SK-N-MC (cell line): ENCODE measurements around the gene PABPN1.

Experiments used
- DNase-seq: peaks from one replicate; pipeline ENCODE4 v3.0.0-alpha.2; 2011; ENCODE audit warnings: low read depth, low spot score
- H3K27ac ChIP-seq: fragments of 200-600 bp; sonication (generic); 2 replicates; pipeline ENCODE4 v1.5.1; 2016; ENCODE audit warnings: mixed run types
- H3K36me3 ChIP-seq: fragments of 200-600 bp; sonication (generic); 2 replicates; pipeline ENCODE4 v1.6.1; 2017; ENCODE audit warnings: antibody characterized with exemption, low read length, mixed read lengths; ENCODE audit not compliant: insufficient read depth
- H3K4me3 ChIP-seq: fragments of 200-600 bp; sonication (generic); 2 replicates; pipeline ENCODE4 v1.5.1; 2016
- H3K9ac ChIP-seq: fragments of 200-600 bp; sonication (generic); 2 replicates; pipeline ENCODE4 v1.8.0; 2017; ENCODE audit warnings: mixed run types, mixed read lengths; ENCODE audit not compliant: insufficient read length
- H3K9me3 ChIP-seq: fragments of 200-600 bp; sonication (generic); 2 replicates; pipeline ENCODE4 v1.6.1; 2017; ENCODE audit warnings: low read depth, mild to moderate bottlenecking, antibody characterized with exemption, low read length, moderate library complexity, mixed read lengths
- EZH2 ChIP-seq: fragments of 200-600 bp; sonication (generic); IDR thresholded peaks from one replicate; pipeline ENCODE4 v1.6.1; 2017; ENCODE audit warnings: antibody characterized with exemption
- FOXP2 ChIP-seq: optimal IDR thresholded peaks from 2 replicates; pipeline ENCODE3; 2011; ENCODE audit warnings: mild to moderate bottlenecking, moderate library complexity; ENCODE audit not compliant: insufficient read depth; ENCODE audit errors: extremely low read length, control extremely low read depth
- POLR2AphosphoS5 ChIP-seq: IDR thresholded peaks from 2 replicates; pipeline ENCODE4 v1.6.1; 2012; ENCODE audit warnings: mild to moderate bottlenecking, low read depth, low read length, borderline replicate concordance

Gene PABPN1

DNA sequence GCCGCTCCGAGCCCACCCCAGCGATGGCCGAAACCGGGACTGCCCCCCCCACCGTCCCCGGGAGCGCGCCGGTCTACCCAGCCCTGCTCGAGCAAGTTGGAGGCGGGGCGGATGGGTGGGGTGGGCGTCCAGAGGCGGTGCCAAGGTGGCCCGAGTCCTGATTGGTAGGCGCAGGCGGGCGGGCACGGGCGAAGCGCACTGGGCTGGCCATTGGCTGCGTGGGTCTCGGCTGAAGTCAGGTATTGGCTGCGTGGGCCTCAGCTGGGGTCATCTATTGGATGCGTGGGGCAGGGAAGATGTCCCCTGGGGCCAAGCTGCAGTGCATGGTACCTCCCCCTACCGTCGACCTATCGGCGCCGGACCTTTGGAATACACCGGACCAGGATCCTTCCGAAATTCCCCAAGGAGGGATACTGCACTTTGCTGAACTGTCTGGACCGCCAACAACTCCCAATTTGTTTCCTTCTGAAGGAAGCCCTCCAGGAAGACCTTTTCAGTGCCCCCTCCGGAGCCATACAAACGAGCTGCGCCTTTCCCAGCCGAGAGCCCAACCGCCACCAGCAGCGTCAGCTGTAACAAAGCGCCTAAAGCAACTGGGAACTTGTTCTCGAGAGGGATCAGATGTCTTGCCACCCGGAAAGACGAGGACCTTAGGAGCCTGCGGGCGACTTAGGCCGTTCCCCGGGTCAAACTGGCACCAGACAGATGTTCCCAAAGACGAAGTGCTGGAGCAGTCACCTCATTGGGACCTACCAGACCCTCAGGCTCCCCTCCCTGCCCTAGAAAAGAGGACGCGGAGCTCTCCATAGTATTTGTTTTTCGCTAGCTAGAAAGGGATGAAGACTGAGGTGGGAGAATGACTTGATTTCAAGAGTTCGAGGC, 35.0 kb upstream of the PABPN1 start, which contains the start of gene HOMEZ:
TSS of gene HOMEZ (minus strand) at position 113 of the 882 bp plus-strand sequence. CDS start 180 bp downstream, outside the sequence.
- peak within 1 kb of the TSS; percentile 98 for H3K4me3 ChIP-seq
- H3K27ac ChIP-seq = peak within 1 kb of the TSS; percentile 71
- DNase-seq = peak; percentile 82
- H3K9me3 ChIP-seq = no peaks in the 10 kb centered on the region
- TF ChIP-seq FOXP2 = peak; percentile 4
- no peak for TF ChIP-seq EZH2
- peak; percentile 86 for TF ChIP-seq POLR2AphosphoS5
- H3K9ac ChIP-seq = peak within 1 kb of the TSS; percentile 91
- H3K36me3 ChIP-seq = no peaks in the 10 kb centered on the region

GRCh38 chr14:23286902-23287479, 34.3 kb upstream of the PABPN1 start:
- TF ChIP-seq EZH2 (no peak), POLR2AphosphoS5 (no peak), FOXP2 (no peak)
- DNase-seq = no peak
- no peaks in the 10 kb centered on the region for H3K9me3 ChIP-seq
- peak overlapping the region; percentile 98 for H3K4me3 ChIP-seq
- no peaks in the 10 kb centered on the region for H3K36me3 ChIP-seq
- H3K9ac ChIP-seq = peak overlapping the region; percentile 84
- peak overlapping the region; percentile 71 for H3K27ac ChIP-seq

DNA sequence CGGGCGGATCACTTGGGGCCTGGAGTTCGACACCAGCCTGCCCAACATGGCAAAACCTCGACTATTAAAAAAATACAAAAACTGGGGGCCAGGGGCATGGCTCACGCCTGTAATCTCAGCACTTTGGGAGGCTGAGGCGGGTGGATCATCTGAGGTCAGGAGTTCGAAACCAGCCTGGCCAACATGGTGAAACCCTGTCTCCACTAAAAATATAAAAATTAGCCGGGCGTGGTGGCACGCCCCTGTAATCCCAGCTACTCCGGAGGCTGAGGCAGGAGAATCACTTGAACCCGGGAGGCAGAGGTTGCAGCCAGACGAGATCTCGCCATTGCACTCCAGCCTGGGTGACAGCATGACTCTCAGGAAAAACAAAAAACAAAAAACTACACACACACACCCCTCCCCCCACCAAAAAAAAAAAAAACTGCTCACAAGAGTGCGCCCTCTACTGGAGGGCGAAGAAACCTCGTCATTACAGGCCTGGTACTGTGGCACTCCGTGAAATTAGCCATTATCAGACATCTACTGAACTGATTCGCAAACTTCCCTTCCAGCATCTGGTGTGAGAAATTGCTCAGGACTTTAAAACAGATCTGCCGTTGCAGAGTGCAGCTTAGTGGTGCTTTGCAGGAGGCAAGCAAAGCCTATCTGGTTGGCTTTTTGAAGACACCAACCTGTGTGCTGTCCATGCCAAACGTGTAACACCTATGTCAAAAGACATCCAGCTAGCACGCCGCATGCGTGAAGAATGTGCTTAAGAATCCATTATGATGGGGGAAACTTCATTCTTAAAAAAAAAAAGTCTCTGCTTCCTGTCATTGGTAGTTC, 26.3 kb upstream of the PABPN1 start:
- no peaks in the 10 kb centered on the region for H3K36me3 ChIP-seq
- H3K9me3 ChIP-seq = no peaks in the 10 kb centered on the region
- H3K9ac ChIP-seq = no peak overlapping the region
- TF ChIP-seq FOXP2 (no peak), POLR2AphosphoS5 (peak; percentile 26; the same call in 1 of the 2 replicates), EZH2 (no peak)
- H3K27ac ChIP-seq = peak overlapping the region; percentile 48; the same call in 1 of the 2 replicates
- no peak overlapping the region for H3K4me3 ChIP-seq
- no peak for DNase-seq

- TF ChIP-seq FOXP2 = no peak
- TF ChIP-seq POLR2AphosphoS5 = no peak
- TF ChIP-seq EZH2 = no peak
- H3K9ac ChIP-seq = no peak overlapping the region
- no peak overlapping the region for H3K27ac ChIP-seq
- no peak overlapping the region for H3K4me3 ChIP-seq
- no peak for DNase-seq
- H3K9me3 ChIP-seq = no peaks in the 10 kb centered on the region
- no peaks in the 10 kb centered on the region for H3K36me3 ChIP-seq
Observed at GRCh38 chr14:23296012-23296777, 25.1 kb upstream of the PABPN1 start.

- DNase-seq = no peak
- Histone ChIP-seq H3K9me3 (no peaks in the 10 kb centered on the region), H3K36me3 (no peaks in the 10 kb centered on the region), H3K27ac (no peak overlapping the region), H3K4me3 (no peak overlapping the region), H3K9ac (no peak overlapping the region)
- TF ChIP-seq FOXP2 (no peak), EZH2 (no peak), POLR2AphosphoS5 (no peak)
Observed at GRCh38 chr14:23297096-23297495, 24.2 kb upstream of the PABPN1 start.

DNA sequence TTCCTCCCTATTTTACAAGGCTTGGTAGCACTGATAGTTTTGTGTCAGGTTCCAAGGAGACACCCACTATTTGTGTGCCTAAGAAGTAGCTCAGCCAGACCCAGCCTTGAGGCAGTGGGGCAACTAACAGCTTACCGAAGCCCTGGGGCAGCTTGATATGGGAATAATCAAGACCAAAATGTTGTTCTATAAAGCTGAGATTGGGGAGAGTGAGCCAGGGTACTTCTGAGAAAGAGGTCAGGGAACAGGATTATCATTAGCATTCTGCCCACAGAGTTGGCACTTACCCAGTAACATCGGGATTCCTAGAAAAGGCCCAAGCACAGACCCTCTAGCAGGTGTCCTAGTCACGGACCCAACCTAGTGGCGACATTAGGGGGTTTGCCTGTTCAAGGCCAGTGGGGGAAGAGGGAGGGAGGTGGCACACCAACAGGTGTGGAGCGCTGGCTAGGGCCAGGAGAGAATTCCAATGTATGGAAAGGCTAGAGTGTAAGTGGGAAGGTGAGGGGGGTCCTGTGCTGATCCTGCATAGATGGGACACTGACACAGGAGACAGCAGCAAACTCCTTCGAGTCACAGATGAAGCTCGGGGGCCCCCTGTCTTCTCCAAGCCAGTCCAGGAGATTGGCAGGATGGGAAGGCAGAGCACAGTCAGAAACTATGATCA, 23.5 kb upstream of the PABPN1 start:
- Histone ChIP-seq H3K27ac (no peak overlapping the region), H3K9ac (no peak overlapping the region), H3K4me3 (no peak overlapping the region), H3K9me3 (no peaks in the 10 kb centered on the region), H3K36me3 (no peaks in the 10 kb centered on the region)
- no peak for DNase-seq
- no peak for TF ChIP-seq FOXP2
- TF ChIP-seq POLR2AphosphoS5 = no peak
- no peak for TF ChIP-seq EZH2

DNA sequence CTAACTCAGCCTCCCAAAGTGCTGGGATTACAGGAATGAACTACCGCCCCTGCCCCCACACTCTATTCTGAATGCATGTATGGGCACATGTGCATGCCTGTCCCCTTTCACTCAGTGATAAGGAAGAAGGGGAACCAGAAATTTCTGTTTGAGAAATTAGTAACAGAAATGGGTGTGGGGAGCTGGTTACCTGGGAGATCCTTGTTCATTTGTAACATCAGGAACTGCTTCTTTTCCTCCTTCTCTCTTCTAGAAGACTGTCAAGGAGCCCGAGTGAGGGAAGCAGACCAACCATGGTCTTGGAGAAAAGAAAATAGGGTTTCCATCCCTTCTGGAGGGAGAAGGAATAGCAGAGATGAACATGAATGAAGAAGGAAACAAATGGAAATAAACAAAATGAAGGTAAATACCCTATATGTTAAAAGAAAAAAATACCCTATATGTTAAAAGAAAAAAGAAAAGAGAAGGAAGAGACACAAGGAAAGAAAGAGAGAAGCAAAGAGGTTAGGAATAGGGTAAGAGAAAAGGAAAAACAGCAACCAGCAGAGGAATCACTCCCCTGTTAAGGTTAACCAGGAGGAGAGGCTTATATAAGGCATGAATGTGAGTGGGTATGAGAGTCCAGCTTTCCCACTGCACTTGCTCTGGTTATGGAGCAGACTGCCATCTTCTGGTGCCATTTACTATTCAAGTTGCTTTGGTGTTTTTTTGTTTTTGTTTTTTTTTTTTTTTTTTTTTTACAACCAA, 21.9 kb upstream of the PABPN1 start:
- Histone ChIP-seq H3K36me3 (no peaks in the 10 kb centered on the region), H3K27ac (no peak overlapping the region), H3K9ac (peak overlapping the region; percentile 2), H3K4me3 (no peak overlapping the region), H3K9me3 (no peaks in the 10 kb centered on the region)
- TF ChIP-seq FOXP2 = no peak
- DNase-seq = no peak
